GM18507 (cell line): Measurements from ENCODE around the gene ETNK1.
"Not testable (repeated sequence)": the region's sequence is repeated elsewhere in the genome, so short reads cannot be mapped to it uniquely, and the experiment has no call there.

ENCODE experiments used
- DNase-seq: peaks from one replicate; pipeline ENCODE4 v3.0.0; 2011; ENCODE audit warnings: low read depth; ENCODE audit not compliant: insufficient read length; ENCODE audit errors: extremely low spot score
- FAIRE-seq: peaks from 2 replicates; lab custom pipeline; 2011; peaks lifted over from hg19 to GRCh38; lab: Jason Lieb, UNC

The ETNK1 gene

GRCh38 chr12:22624870-22625761, at the start of gene ETNK1:
ETNK1 (plus strand) TSS chr12:22625171; CDS start chr12:22625431, 260 bp downstream.
- DNase-seq: peak; percentile 69
- peak; percentile 80 for FAIRE-seq

GRCh38 chr12:22576065-22576464, 48.9 kb upstream of the ETNK1 start:
- no peak for FAIRE-seq
- DNase-seq: no peak

- DNase-seq (no peak), FAIRE-seq (no peak)
Measured at GRCh38 chr12:22576473-22576872, 48.5 kb upstream of the ETNK1 start.

GRCh38 chr12:22577667-22578066, 47.3 kb upstream of the ETNK1 start:
- FAIRE-seq (no peak), DNase-seq (no peak)

- DNase-seq: no peak
- FAIRE-seq: no peak
Measured at GRCh38 chr12:22578328-22578727, 46.6 kb upstream of the ETNK1 start.

- no peak for FAIRE-seq
- no peak for DNase-seq
Measured at GRCh38 chr12:22588817-22589216, 36.2 kb upstream of the ETNK1 start.

- DNase-seq (no peak), FAIRE-seq (no peak)
Measured at GRCh38 chr12:22593864-22594263, 31.1 kb upstream of the ETNK1 start.

- DNase-seq, FAIRE-seq: not testable (repeated sequence)
Measured at GRCh38 chr12:22597539-22597938, 27.4 kb upstream of the ETNK1 start.

GRCh38 chr12:22598141-22598762, 26.7 kb upstream of the ETNK1 start:
- FAIRE-seq (no peak), DNase-seq (no peak)

GRCh38 chr12:22598763-22599161, 26.2 kb upstream of the ETNK1 start:
- FAIRE-seq (no peak), DNase-seq (no peak)

GRCh38 chr12:22600181-22600580, 24.8 kb upstream of the ETNK1 start:
- DNase-seq (no peak), FAIRE-seq (no peak)

GRCh38 chr12:22609501-22609900, 15.5 kb upstream of the ETNK1 start:
- no peak for FAIRE-seq
- DNase-seq: no peak

- FAIRE-seq (no peak), DNase-seq (no peak)
Measured at GRCh38 chr12:22610131-22610530, 14.8 kb upstream of the ETNK1 start.

GRCh38 chr12:22612822-22613221, 12.1 kb upstream of the ETNK1 start:
- not testable (repeated sequence) for FAIRE-seq

GRCh38 chr12:22615963-22616501, 8.9 kb upstream of the ETNK1 start:
- FAIRE-seq (no peak), DNase-seq (no peak)

More at GRCh38 chr12:22612822-22613221, 12.1 kb upstream of the ETNK1 start:
- DNase-seq: not testable (repeated sequence)

GRCh38 chr12:22617630-22618029, 7.3 kb upstream of the ETNK1 start:
- FAIRE-seq (no peak), DNase-seq (no peak)

GRCh38 chr12:22624548-22624869, 462 bp upstream of the ETNK1 start:
- no peak for FAIRE-seq
- no peak for DNase-seq

GRCh38 chr12:22625762-22626294, 857 bp downstream of the ETNK1 start:
- no peak for DNase-seq
- FAIRE-seq: no peak

GRCh38 chr12:22626406-22626805, 1.4 kb downstream of the ETNK1 start:
- DNase-seq (no peak), FAIRE-seq (peak; percentile 89)

- FAIRE-seq (no peak), DNase-seq (no peak)
Measured at GRCh38 chr12:22627371-22627770, 2.4 kb downstream of the ETNK1 start.
